Thoracic aorta (tissue), 2 donors: ENCODE measurements around the gene INF2. TPM values are rescaled to one million over a fixed set of nuclear protein-coding genes. Genes with fewer than 3 reads are reported as not detected.
"Not testable (repeated sequence)": the region's sequence is repeated elsewhere in the genome, so short reads cannot be mapped to it uniquely, and the experiment has no call there.

Experiments used
- ATAC-seq: fragments of 150-250 bp; one replicate; pipeline ENCODE4 v1.8.0; 2017; ENCODE audit warnings: low read depth; ENCODE audit not compliant: insufficient number of reproducible peaks, low FRiP score
- DNase-seq: peaks from one replicate; pipeline ENCODE4 v3.0.0-alpha.2; 2020; ENCODE audit warnings: low spot score
- H3K27ac ChIP-seq, 2 donors: fragments of 200-600 bp; sonication (generic); 1 replicate in 1 of 2; 2 replicates in 1 of 2; pipeline ENCODE4 v1.5.1; 2016; ENCODE audit warnings: mild to moderate bottlenecking in 2 of 2, moderate library complexity in 2 of 2
- H3K27me3 ChIP-seq: fragments of 200-600 bp; sonication (generic); replicated peaks from 2 replicates; pipeline ENCODE4 v1.6.0; 2016; ENCODE audit warnings: mild to moderate bottlenecking; ENCODE audit not compliant: insufficient read depth
- H3K36me3 ChIP-seq: fragments of 200-600 bp; sonication (generic); one replicate; pipeline ENCODE4 v1.5.1; 2016
- H3K4me1 ChIP-seq, 2 donors: fragments of 200-600 bp; sonication (generic); 1 replicate in 1 of 2; 2 replicates in 1 of 2; pipeline versions ENCODE4 v1.5.1 to v1.6.0; 2016; ENCODE audit warnings: low read depth in 2 of 2, mild to moderate bottlenecking in 1 of 2; ENCODE audit not compliant: control insufficient read depth in 1 of 2
- H3K4me3 ChIP-seq: fragments of 200-600 bp; sonication (generic); 2 replicates; pipeline ENCODE4 v1.5.1; 2016; ENCODE audit warnings: mild to moderate bottlenecking
- H3K9me3 ChIP-seq: fragments of 200-600 bp; sonication (generic); 2 replicates; pipeline ENCODE4 v1.5.1; 2016
- CTCF ChIP-seq: fragments of 200-600 bp; sonication (generic); IDR thresholded peaks from one replicate; pipeline ENCODE4 v1.5.1; 2019; ENCODE audit warnings: antibody characterized with exemption
- total RNA-seq, 2 donors: library from RNA; depleted of rRNA; stranded (reverse); fragments of >200 nt; gene quantifications; one replicate each; pipeline versions ENCODE4 v1.1.0 to v1.2.3, GENCODE V29; 2016

The INF2 gene
- total RNA-seq, 2 donors from 2014 or later: 124 to 162 TPM

- Histone ChIP-seq H3K9me3 (no peaks in the 10 kb centered on the region), H3K4me1 (peaks cover 41 to 63% of the 10 kb centered on the region in 2 donors), H3K27ac (peak overlapping the region; percentile 84 to 87), H3K4me3 (peak overlapping the region; percentile 90), H3K27me3 (no peaks in the 10 kb centered on the region), H3K36me3 (no peaks in the 10 kb centered on the region)
- no peak for TF ChIP-seq CTCF
- DNase-seq (no peak), ATAC-seq (no peak)
Measured at GRCh38 chr14:104725772-104726548, 36.5 kb downstream of the INF2 start.

GRCh38 chr14:104726600-104727451 lies 37.4 kb downstream of the INF2 start:
- no peak for ATAC-seq
- no peak for TF ChIP-seq CTCF
- H3K36me3 ChIP-seq: no peaks in the 10 kb centered on the region
- no peaks in the 10 kb centered on the region for H3K9me3 ChIP-seq
- peaks cover 37 to 64% of the 10 kb centered on the region in 2 donors for H3K4me1 ChIP-seq
- no peak overlapping the region for H3K4me3 ChIP-seq
- H3K27me3 ChIP-seq: no peaks in the 10 kb centered on the region
- H3K27ac ChIP-seq: peak overlapping the region; percentile 84 to 87
- DNase-seq: no peak

GRCh38 chr14:104728631-104729030 lies 39.2 kb downstream of the INF2 start:
- DNase-seq: no peak
- Histone ChIP-seq H3K27me3 (no peaks in the 10 kb centered on the region), H3K36me3 (no peaks in the 10 kb centered on the region), H3K4me3 (no peak overlapping the region), H3K27ac (no peak overlapping the region), H3K4me1 (peaks cover 33 to 64% of the 10 kb centered on the region in 2 donors), H3K9me3 (no peaks in the 10 kb centered on the region)
- ATAC-seq: no peak
- no peak for TF ChIP-seq CTCF

- not testable (repeated sequence) for DNase-seq, H3K36me3 ChIP-seq, H3K9me3 ChIP-seq, H3K27ac ChIP-seq, H3K4me3 ChIP-seq, ATAC-seq, H3K27me3 ChIP-seq
- peaks cover 32 to 69% of the 10 kb centered on the region in 2 donors for H3K4me1 ChIP-seq
Measured at GRCh38 chr14:104729176-104729834, 39.9 kb downstream of the INF2 start.

- no peaks in the 10 kb centered on the region for H3K27me3 ChIP-seq
- peaks cover 31 to 70% of the 10 kb centered on the region in 2 donors for H3K4me1 ChIP-seq
- H3K4me3 ChIP-seq: no peak overlapping the region
- H3K27ac ChIP-seq: no peak overlapping the region
- no peaks in the 10 kb centered on the region for H3K36me3 ChIP-seq
- no peak for TF ChIP-seq CTCF
- DNase-seq (no peak), ATAC-seq (no peak)
- no peaks in the 10 kb centered on the region for H3K9me3 ChIP-seq
Measured at GRCh38 chr14:104729835-104730181, 40.4 kb downstream of the INF2 start.
